Activated CD4-positive, alpha-beta T cell treated with anti-CD3 and anti-CD28 coated beads, Interleukin-2, amount 50 U/mL, for 4 hours (primary cell): ENCODE data around the gene LDLRAD4.
A peak's percentile ranks its signal among the peaks of the same experiment; 100 is the strongest.

Experiments
- DNase-seq, 2 experiments: peaks; one replicate each; pipeline ENCODE4 v3.0.0-alpha.2; 2020

The LDLRAD4 gene

DNA sequence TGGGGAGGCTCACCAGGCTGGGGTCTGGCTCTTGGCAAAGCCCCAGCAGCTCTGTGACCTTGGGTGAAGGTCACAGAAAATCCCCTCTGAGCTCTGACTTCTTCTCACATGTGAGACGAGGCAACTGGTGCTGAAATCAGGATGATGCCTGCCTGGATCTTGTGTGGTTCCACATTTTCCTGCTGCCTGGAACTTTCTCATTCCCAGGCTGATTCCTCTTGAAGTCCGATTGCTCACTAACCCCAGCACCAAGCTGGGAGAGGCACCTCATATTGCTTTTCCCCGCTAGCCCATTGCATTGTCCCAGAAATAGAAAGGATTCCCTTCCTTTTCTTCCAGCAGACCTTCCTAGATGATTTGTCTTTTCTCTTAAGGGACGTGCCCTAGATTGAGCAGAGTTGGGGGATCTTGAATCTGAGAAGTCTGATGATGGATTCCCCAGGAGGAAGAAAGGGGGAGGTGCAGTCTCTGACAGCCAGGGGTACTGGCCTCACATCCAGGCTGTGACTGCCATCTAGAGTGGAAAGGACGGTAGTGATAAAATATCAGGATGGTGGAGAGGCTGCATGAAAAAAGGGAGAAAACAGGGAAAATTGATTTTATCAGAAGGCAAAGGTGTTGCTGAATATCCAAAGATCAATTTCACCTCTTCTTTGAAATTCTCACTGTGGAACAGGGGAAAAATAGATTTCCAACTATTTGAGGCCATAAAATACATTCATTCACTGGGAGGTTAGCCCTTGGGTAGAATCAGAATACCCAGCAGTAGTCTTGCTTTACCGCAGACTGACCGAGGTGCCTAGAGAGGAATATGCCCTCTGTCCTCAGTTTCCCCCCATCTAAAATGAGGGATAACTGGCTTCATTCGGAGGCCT lies 411.5 kb downstream of the LDLRAD4 start:
- DNase-seq: peak; percentile 41 to 44

GRCh38 chr18:13630716-13631268 lies 412.2 kb downstream of the LDLRAD4 start:
- no peak for DNase-seq

- DNase-seq: no peak
These were observed 415.1 kb downstream of the LDLRAD4 start for GRCh38 chr18:13633700-13634099.

DNA sequence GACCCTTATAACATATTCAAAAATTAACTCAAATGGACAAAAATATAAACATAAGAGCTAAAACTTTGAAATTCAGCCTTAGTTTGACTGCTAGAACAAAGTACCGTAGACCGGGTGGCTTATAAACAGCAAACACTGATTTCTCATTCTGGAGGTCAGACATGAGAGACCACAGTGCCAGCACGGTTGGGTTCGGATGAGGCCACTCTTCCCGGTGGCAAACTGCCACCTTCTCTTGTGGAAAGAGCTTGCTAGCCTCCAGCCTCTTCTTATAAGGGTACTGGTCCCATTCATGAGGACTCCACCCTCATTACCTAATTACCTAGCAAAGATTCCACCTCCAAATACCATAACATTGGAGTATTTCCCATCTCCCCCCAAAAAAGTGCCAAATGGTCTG lies 416.5 kb downstream of the LDLRAD4 start:
- DNase-seq: no peak

GRCh38 chr18:13638719-13639595 lies 420.4 kb downstream of the LDLRAD4 start:
- DNase-seq: no peak

DNA sequence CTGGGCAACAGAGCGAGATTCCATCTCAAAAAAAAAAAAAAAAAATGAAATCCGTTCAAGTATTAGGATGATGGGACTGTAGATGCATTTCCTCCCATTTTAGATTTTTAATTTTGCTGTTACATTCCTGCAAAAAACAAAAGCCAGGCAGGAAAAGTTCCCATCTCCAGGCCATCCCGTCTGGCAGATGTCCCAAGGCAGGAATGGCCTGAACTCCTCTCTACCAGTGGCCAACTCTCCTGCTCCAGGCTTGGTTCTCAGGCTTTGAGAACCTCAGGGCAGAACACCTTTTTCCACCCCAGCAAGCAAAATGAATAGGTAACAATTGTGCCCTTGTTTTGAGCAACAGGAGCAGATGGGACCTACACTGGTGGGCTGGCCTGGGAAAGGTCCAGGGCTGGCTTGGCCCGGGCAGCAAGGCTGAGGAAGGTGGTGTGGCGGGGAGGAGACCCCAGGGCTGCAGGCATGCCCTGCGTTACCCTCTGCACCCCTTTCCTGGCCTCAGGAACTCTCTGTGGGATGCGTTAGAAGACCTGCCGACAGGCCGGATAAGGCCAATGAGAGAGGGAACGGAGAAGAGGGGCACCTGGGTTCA lies 421.8 kb downstream of the LDLRAD4 start:
- DNase-seq: no peak

DNA sequence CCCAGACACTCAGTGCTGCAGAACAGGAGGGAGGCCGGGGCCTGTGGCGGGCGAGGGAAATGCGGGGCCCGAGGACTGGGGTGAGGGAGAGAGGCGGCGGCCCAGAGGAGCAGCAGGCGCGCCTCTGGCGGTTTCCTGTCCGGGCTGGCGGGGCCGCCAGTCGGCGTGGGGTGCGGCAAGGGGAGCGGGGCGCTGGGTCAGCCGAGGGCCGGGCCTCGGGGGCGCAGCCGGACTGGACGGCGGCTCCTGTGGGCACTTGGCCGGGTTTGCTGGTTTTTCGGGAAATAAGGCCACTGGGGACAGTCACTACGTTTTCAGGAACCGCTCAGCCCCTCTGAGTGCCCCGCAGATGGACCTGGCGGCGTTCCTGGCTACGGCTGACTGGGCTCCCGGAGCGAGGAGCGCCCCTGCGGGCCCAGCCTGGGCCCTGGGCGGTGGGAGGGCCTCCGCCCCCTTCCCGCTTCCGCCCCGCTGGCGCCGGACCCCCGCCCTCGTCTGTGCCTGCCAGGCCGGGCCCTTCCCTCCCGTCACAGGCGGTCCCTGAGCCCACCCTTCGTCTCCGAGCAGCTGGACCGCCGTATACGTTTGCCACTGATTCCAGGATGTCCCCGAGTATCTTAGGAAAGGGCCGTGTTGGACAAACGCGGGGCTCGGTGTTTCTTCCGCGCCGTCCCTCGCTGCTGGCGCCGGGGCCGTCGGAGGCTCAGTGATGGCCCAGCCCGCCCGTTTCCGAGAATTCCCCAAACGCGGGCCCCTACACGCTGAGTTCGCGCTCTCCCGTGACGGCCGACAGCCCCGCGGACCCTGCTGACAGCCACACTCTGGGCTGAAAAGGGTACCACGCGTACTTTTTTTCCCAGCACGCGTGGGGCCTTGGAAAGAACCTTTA lies 423.2 kb downstream of the LDLRAD4 start:
- no peak for DNase-seq

DNA sequence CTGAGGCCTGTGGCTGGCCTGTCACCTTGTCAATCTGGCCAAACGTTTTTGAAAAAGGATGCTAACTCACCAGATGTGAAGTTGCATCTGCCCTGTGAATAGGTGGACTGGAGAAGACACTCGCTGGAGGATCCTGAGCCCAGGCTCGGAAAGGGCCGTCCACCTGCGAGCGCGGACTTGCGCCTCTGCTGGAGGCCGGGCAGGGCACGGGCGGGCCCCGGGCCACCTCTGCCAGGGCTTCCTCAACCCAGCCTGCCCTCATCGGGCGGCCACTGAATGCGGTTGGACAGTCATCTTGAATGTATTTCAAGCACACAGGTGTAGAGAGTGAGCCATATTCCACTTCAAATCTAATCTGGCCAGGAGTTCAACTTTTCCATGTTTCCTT lies 423.9 kb downstream of the LDLRAD4 start:
- no peak for DNase-seq

DNA sequence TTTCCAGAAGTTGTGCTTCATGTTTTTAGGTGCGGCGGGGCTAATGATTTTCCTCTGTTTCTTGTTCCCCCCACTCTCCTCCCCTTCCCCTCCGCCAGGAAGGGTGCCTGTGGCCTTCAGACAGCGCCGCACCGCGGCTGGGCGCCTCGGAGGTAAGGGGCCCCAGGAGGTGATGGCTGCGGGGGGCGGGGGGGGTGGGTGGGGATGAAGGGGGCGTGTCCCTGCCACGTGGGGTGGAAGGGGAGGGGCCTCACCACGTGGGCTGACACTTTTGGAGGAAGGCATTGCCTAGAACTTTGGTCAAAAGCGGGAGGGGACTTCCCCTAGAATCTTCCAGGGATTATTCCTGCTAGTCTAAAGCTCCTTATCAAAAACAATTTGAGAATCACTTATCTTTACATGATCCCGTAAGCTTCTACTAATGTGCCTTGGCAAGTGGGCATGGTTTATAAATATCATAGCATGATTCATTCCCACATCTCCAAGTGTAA lies 424.7 kb downstream of the LDLRAD4 start:
- no peak for DNase-seq

DNA sequence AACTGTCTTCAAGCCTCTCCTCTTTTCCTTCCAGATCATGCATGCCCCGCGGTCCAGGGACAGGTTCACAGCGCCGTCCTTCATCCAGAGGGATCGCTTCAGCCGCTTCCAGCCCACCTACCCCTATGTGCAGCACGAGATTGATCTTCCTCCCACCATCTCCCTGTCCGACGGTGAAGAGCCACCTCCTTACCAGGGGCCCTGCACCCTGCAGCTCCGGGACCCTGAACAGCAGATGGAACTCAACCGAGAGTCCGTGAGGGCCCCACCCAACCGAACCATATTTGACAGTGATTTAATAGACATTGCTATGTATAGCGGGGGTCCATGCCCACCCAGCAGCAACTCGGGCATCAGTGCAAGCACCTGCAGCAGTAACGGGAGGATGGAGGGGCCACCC lies 426.5 kb downstream of the LDLRAD4 start:
- DNase-seq: no peak

DNA sequence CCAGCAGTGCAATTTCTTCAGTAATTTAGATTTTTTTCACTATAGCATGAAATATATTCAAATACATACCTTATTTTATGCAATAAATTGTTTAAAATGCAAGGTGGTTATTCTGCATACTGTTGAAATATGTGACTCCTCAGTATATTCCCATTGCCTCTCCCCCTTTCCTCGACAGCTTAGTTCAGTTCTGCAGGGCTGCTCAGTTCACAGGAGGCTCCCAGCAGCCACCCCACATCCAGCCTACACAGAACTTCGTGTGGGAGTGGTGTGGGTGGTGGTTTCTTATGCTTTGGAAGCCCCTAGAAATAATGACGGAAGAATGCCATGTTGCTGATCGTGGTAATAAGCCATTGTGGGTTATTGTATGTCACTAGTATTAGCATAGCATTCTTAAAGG lies 428.1 kb downstream of the LDLRAD4 start:
- DNase-seq: no peak

DNA sequence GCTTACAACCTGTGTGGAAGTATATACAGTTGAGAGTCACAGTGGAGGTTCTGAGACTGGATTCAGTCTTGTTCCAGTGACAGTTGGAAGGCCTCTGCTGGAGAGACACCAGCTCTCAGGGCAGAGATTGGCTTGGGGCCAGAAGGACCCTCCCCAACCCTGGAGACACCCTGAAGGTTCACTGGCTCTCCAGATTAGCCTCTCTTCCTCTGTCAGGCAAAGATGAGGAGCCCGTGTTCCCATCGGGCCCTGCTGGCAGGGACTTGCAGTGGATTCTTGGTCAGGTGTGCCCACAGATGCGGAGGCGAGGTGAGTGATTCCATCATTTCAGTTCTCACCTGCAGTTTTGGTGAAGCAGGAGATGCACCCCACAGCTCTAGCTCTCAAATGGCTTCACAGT lies 429.2 kb downstream of the LDLRAD4 start:
- DNase-seq: no peak

DNA sequence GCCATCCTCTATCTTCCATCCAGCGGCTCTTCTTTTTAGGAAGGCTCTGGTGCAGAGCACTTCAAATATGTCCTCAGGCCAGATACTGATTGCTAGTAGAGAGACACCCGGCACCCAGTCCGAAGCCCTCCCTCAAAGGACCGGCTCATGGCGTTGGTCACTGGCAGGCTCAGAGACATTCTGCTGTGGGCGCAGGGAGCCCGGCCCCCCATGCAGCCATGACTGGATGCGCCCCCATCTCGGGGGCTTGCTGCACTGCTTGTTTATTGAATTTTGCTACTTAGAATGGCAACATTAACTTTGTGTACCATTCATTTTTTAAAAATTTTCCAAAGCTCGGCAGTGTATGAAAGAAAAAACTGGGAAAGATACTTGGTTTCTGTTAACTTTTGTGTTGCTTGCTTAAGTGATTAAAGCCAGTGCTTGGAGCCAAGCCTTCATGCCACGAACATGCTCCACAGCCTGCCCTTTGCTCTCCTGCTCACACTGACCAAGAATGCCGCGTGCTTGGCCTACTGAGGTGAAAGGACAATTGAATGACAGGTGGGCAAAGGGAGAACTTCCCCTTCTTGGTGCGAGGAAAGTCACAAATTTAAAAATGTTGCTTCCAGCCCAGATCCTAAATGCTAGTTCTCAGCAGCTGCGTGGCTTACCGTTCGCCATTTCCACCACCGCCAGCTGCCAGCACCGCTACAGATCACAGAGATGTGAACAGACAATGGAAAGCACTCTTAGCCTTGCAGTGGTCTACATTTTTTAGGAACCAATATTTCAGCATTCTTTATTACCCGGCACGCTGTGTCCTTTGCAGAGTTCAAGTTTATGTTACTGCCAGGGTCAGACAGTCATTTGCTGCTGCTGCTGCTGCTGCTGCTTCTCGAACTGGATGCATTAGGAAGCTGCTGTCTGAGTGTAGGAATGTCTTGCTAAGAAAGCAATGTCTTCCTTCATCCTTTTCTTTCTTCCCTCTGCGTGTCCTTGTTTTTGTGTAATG lies 431.1 kb downstream of the LDLRAD4 start:
- no peak for DNase-seq

DNA sequence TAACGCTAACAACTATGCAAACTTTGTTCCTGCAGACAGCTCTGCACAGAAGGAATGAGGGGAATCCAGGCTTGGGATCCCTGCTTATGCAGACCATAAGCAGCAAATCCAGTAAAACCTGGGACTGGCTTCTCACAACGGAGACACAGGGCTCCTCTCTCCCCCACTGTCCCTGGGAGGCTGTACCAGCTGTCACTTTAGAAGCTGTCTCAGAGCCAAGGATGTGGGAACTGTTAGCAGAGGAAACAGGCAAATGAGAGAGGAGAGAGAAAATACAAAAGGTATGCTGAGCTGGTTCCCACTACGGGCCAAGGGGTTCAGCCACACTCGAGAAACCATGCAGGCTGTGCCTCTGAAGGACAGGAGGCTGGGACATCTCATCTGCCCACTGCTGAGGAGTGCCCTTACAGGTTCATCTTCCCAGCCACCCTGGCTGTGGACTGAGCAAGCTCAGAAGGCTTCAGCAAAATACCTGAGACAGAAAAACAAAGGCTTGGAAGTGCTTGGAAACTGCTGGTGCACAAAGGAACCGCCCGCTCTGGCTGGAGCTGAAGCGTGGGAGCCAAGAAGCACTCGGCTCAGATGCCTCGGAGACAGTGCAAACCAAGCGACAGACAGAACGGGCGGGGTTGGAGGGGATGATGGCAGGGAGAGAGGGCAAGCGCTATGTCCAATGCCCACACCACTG lies 435.3 kb downstream of the LDLRAD4 start:
- no peak for DNase-seq

DNA sequence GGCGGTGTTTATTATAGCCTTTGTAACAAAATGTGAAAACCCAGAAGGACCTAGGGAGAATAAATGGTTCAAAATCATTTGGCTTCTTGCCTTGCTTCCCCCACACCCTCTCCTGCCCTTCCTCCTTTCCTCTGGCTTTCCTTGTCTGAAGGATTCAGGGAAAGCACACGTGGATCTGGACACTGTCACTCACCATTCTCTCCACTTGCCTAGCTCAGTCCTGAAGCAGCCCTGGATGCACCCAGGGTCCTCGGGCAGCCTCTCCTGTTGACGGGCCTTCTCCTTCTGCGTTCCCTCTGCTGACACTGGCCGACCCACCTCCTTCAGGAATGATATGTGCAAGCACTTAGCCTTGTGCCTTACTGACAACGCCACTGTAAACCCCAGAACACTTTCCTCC lies 439.4 kb downstream of the LDLRAD4 start:
- DNase-seq: no peak

- no peak for DNase-seq
These were observed 440.1 kb downstream of the LDLRAD4 start for GRCh38 chr18:13658436-13659204.

- no peak for DNase-seq
These were observed 441.9 kb downstream of the LDLRAD4 start for GRCh38 chr18:13660510-13660909.

DNA sequence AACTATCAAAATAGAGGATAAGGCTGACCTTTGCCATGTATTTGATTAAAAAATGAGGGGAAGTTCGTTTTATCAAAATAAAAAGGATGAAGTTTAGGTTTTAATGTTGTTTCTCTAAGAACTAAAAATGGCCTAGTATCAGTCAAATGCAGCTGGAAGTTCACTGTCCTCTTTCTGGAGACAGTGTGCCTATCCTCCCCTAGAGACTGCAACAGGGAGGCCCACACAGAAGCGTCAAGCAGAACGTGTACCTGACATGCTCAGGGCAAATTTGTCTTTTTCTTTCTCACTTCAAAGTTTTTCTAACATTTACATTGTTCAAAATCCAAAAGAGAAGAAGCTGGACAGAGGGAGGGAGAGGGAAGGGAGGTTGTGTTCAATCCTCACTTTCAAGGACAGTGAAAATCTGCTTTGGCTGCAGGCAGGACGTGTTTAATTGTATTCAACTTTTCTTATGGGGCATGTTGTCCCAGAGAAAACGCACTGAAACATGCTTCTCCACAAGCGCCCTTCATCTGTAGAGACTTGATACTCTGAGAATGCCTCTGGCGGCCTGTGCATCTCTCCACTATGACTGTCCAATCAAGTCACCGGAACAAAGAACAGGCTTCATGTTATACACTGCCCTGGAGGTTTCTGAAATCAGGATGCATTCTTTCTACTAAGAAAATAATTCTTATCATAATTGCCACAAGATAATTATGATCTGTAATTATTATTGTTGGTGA lies 442.7 kb downstream of the LDLRAD4 start:
- DNase-seq: no peak
